OCI-LY3 (cell line): ENCODE data around the gene DTNBP1.

Source experiments
- H2AFZ ChIP-seq: fragments of 200-600, 300-600 bp; shearing (Covaris generic); 2 replicates; pipeline ENCODE4 v1.6.0; 2014; ENCODE audit warnings: antibody characterized with exemption, low read depth, low read length
- H3K27ac ChIP-seq: fragments of 200-600, 300-600 bp; sonication (generic); 2 replicates; pipeline ENCODE4 v1.5.1; 2014; ENCODE audit warnings: mild to moderate bottlenecking, low read length, moderate library complexity, mixed read lengths
- H3K27me3 ChIP-seq: fragments of 200-600, 300-600 bp; sonication (generic); 2 replicates; pipeline ENCODE4 v1.6.1; 2014; ENCODE audit warnings: low read depth, low read length, mixed read lengths
- H3K36me3 ChIP-seq: fragments of 200-600, 300-600 bp; sonication (generic); replicated peaks from 2 replicates; pipeline ENCODE3; 2014; ENCODE audit warnings: low read depth, low read length, mixed read lengths
- H3K4me1 ChIP-seq: fragments of 300-600, 200-600 bp; sonication (generic); 2 replicates; pipeline ENCODE4 v1.6.1; 2014; ENCODE audit warnings: low read length, mixed read lengths
- H3K4me2 ChIP-seq: fragments of 200-600, 300-600 bp; sonication (generic); 2 replicates; pipeline ENCODE4 v1.6.1; 2014; ENCODE audit warnings: low read length, mixed read lengths
- H3K4me3 ChIP-seq: fragments of 300-600, 200-600 bp; sonication (generic); 2 replicates; pipeline ENCODE4 v1.5.1; 2014; ENCODE audit warnings: antibody characterized with exemption, mild to moderate bottlenecking, low read length, moderate library complexity
- H3K79me2 ChIP-seq: fragments of 300-600, 200-600 bp; shearing (Covaris generic); 2 replicates; pipeline ENCODE4 v1.6.1; 2014; ENCODE audit warnings: mild to moderate bottlenecking, low read length, mixed read lengths
- H3K9ac ChIP-seq: fragments of 300-600, 200-600 bp; shearing (Covaris generic); 2 replicates; pipeline ENCODE4 v1.6.0; 2014; ENCODE audit warnings: mild to moderate bottlenecking, low read length, moderate library complexity
- H3K9me3 ChIP-seq: fragments of 200-600, 300-600 bp; shearing (Covaris generic); 2 replicates; pipeline ENCODE4 v1.6.1; 2014; ENCODE audit warnings: low read length, mixed read lengths; ENCODE audit not compliant: insufficient read depth
- H4K20me1 ChIP-seq: fragments of 200-600, 300-600 bp; sonication (generic); 2 replicates; pipeline ENCODE4 v1.6.1; 2016; ENCODE audit warnings: low read length, mixed read lengths; ENCODE audit not compliant: insufficient read depth
- EZH2phosphoT487 ChIP-seq: fragments of 200-600 bp; shearing (Covaris generic); IDR thresholded peaks from 2 replicates; pipeline ENCODE4 v1.6.1; 2018; ENCODE audit warnings: antibody characterized with exemption, mixed run types, low read depth
- TF ChIP-seq, protein P1 (sequence below): fragments of 200-600, 300-600 bp; sonication (generic); IDR thresholded peaks from 2 replicates; pipeline ENCODE4 v1.5.1; 2014; ENCODE audit warnings: antibody characterized with exemption, low read length, low read depth

DTNBP1 gene

DNA sequence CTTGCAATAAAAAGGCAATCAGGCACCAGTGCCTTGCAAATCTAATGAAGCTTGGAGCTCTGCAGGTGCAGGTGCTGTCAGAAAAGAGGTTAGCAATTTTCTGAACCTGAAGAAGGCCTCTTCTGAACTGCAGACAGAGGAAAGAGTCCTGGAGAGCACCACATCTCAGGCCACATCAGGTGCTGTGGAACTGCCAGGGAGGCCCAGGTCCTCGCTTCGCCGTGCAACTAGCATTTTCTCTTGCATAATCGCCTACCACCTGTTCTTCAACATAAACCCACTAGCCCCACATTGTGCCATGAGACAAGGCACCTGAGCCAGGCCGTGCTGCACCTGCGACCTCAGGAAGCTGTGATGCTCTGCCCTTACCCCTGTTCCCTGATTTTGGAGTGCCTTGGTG, 187.6 kb downstream of the DTNBP1 start:
- no peaks in the 10 kb centered on the region for H3K9me3 ChIP-seq
- H3K36me3 ChIP-seq = peaks cover 3% of the 10 kb centered on the region
- no peak overlapping the region for H3K4me3 ChIP-seq
- H3K27ac ChIP-seq = no peak overlapping the region
- peaks cover 27% of the 10 kb centered on the region for H4K20me1 ChIP-seq
- H3K27me3 ChIP-seq = no peaks in the 10 kb centered on the region
- peaks cover 10% of the 10 kb centered on the region for H3K79me2 ChIP-seq
- H3K4me1 ChIP-seq = no peaks in the 10 kb centered on the region
- no peak overlapping the region for H3K4me2 ChIP-seq
- H2AFZ ChIP-seq = no peak overlapping the region
- TF ChIP-seq EZH2phosphoT487 = no peak
- TF ChIP-seq, protein P1, sequence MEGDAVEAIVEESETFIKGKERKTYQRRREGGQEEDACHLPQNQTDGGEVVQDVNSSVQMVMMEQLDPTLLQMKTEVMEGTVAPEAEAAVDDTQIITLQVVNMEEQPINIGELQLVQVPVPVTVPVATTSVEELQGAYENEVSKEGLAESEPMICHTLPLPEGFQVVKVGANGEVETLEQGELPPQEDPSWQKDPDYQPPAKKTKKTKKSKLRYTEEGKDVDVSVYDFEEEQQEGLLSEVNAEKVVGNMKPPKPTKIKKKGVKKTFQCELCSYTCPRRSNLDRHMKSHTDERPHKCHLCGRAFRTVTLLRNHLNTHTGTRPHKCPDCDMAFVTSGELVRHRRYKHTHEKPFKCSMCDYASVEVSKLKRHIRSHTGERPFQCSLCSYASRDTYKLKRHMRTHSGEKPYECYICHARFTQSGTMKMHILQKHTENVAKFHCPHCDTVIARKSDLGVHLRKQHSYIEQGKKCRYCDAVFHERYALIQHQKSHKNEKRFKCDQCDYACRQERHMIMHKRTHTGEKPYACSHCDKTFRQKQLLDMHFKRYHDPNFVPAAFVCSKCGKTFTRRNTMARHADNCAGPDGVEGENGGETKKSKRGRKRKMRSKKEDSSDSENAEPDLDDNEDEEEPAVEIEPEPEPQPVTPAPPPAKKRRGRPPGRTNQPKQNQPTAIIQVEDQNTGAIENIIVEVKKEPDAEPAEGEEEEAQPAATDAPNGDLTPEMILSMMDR = no peak
- H3K9ac ChIP-seq = no peak overlapping the region

DNA sequence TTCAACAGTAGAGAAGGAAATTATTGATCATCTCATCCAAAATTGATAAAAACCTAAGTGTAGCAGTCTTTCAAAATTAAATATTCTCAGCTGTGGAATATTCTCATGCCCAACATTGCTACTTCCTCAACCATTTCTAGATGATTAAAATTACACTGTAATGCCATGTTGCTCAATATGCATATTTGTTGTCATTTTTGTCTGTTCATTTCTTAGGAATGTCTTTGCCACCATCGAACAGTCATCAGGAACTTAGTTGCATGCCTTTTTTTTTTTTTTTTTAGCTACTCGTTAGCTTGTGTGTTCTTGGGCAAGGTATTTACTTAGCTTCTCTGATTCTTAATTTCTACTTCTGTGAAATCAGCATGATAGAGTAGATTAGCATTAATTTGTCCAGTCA, 188.6 kb downstream of the DTNBP1 start:
- Histone ChIP-seq H3K4me1 (no peaks in the 10 kb centered on the region), H3K36me3 (peaks cover 3% of the 10 kb centered on the region), H3K27me3 (no peaks in the 10 kb centered on the region), H3K9me3 (no peaks in the 10 kb centered on the region), H4K20me1 (peaks cover 23% of the 10 kb centered on the region), H3K27ac (no peak overlapping the region), H3K79me2 (peaks cover 3% of the 10 kb centered on the region; the same call in 1 of the 2 replicates), H2AFZ (no peak overlapping the region), H3K4me2 (no peak overlapping the region), H3K4me3 (no peak overlapping the region), H3K9ac (no peak overlapping the region)
- TF ChIP-seq, protein P1 = no peak
- TF ChIP-seq EZH2phosphoT487 = no peak

DNA sequence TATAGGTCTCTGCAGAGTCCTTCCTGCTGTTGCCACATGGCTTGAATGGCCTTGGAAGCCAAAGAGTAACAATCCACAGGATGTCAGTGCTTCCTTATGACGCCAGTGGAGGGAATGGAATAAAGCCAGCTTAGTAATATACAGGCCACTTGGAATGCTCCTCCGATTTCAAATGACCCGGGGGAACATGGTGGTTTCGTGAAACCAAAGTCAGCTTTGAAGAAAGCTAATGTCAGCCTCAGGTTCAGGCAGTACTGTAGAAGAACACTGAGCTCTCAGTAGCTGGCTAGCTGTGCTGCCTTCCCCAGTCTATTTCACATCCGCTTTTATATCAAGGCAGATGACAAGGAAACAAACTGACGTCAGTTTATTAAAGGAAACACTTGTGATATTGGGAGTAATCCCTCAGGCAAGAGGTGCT, 189.1 kb downstream of the DTNBP1 start:
- Histone ChIP-seq H4K20me1 (peaks cover 23% of the 10 kb centered on the region), H3K4me1 (no peaks in the 10 kb centered on the region), H3K36me3 (peaks cover 3% of the 10 kb centered on the region), H3K79me2 (peaks cover under 1% of the 10 kb centered on the region; the same call in 1 of the 2 replicates), H3K27me3 (no peaks in the 10 kb centered on the region), H3K4me3 (no peak overlapping the region), H3K9ac (no peak overlapping the region), H3K4me2 (no peak overlapping the region), H3K9me3 (no peaks in the 10 kb centered on the region), H2AFZ (no peak overlapping the region), H3K27ac (no peak overlapping the region)
- TF ChIP-seq, protein P1 = no peak
- TF ChIP-seq EZH2phosphoT487 = no peak

DNA sequence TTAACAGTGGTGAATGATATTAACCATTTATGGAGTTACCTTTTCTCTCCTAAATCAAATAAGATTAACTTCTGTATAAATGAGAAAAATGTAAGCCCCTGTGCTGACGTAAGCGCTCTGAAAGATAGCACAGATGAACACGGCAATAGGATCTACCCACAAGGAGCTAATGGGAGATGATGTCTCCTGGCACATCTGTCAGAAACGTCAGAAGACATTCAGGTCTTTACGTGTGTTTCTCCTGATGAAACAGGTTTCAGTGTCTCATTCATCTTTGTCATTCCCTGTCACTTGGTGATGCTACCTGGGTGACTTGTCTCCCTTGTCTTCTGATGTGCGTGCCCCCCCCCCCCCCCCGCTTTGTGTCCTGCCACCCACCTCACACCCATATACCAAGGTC, 189.7 kb downstream of the DTNBP1 start:
- Histone ChIP-seq H3K79me2 (no peaks in the 10 kb centered on the region; the same call in 1 of the 2 replicates), H3K9ac (no peak overlapping the region), H3K4me3 (no peak overlapping the region), H3K4me2 (no peak overlapping the region), H3K27ac (no peak overlapping the region), H3K9me3 (no peaks in the 10 kb centered on the region), H3K4me1 (no peaks in the 10 kb centered on the region), H2AFZ (no peak overlapping the region), H3K36me3 (peaks cover 3% of the 10 kb centered on the region), H4K20me1 (peaks cover 21% of the 10 kb centered on the region), H3K27me3 (no peaks in the 10 kb centered on the region)
- TF ChIP-seq EZH2phosphoT487 = no peak
- TF ChIP-seq, protein P1 = no peak
